GM23338 (cell line): ENCODE data around the gene SMG1. TPM values are rescaled to one million over a fixed set of nuclear protein-coding genes. Genes with fewer than 3 reads are reported as not detected.

Experiments
- ATAC-seq: fragments of 200-7000 bp; cut with Tn5 transposase; 3 replicates; pipeline ENCODE4 v1.9.1; 2020
- DNase-seq: peaks from one replicate; pipeline ENCODE4 v3.0.0-alpha.2; 2015; ENCODE audit warnings: low spot score
- H2AFZ ChIP-seq: fragments of 200-600 bp; sonication (generic); 2 replicates; pipeline ENCODE4 v1.8.0; 2016; ENCODE audit warnings: antibody characterized with exemption, mild to moderate bottlenecking, moderate library complexity
- H3F3A ChIP-seq: fragments of 200-600 bp; sonication (generic); replicated peaks from 2 replicates; pipeline ENCODE4 v1.8.0; 2017; ENCODE audit warnings: antibody characterized with exemption, mixed run types, low read depth
- H3K27ac ChIP-seq: fragments of 200-600 bp; sonication (generic); 2 replicates; pipeline ENCODE4 v1.6.1; 2016; ENCODE audit warnings: low read depth
- H3K27me3 ChIP-seq: fragments of 200-600 bp; sonication (generic); 2 replicates; pipeline ENCODE4 v1.8.0; 2016; ENCODE audit warnings: mild to moderate bottlenecking, mixed run types, moderate library complexity; ENCODE audit not compliant: insufficient read depth
- H3K36me3 ChIP-seq: fragments of 200-600 bp; sonication (generic); 2 replicates; pipeline ENCODE4 v1.8.0; 2016; ENCODE audit warnings: mild to moderate bottlenecking; ENCODE audit not compliant: insufficient read depth
- H3K4me1 ChIP-seq: fragments of 200-600 bp; sonication (generic); 2 replicates; pipeline ENCODE4 v1.8.0; 2016; ENCODE audit warnings: mild to moderate bottlenecking, moderate library complexity; ENCODE audit not compliant: insufficient read depth
- H3K4me2 ChIP-seq: fragments of 200-600 bp; sonication (generic); 2 replicates; pipeline ENCODE4 v1.7.1; 2017; ENCODE audit warnings: mixed run types
- H3K4me3 ChIP-seq: fragments of 200-600 bp; sonication (generic); 2 replicates; pipeline ENCODE4 v1.6.1; 2016; ENCODE audit warnings: mixed run types
- H3K79me2 ChIP-seq: fragments of 200-600 bp; sonication (generic); replicated peaks from 2 replicates; pipeline ENCODE4 v1.8.0; 2017; ENCODE audit warnings: mild to moderate bottlenecking; ENCODE audit not compliant: insufficient read depth
- H3K9me2 ChIP-seq: fragments of 200-600 bp; sonication (generic); 2 replicates; pipeline ENCODE4 v1.8.0; 2017; ENCODE audit not compliant: insufficient read depth
- H4K20me1 ChIP-seq: fragments of 200-600 bp; sonication (generic); replicated peaks from 2 replicates; pipeline ENCODE4 v1.8.0; 2017; ENCODE audit warnings: mild to moderate bottlenecking; ENCODE audit not compliant: insufficient read depth
- H3K27ac Mint-ChIP-seq: 2 replicates; pipeline ENCODE4 v1.8.0; 2020; ENCODE audit warnings: inconsistent platforms, mild to moderate bottlenecking, moderate library complexity, mixed read lengths
- H3K27me3 Mint-ChIP-seq: 3 replicates; pipeline ENCODE4 v1.8.0; 2022; ENCODE audit warnings: low read depth, mild to moderate bottlenecking, moderate library complexity, mixed read lengths, inconsistent platforms; ENCODE audit not compliant: insufficient read depth, poor library complexity
- H3K36me3 Mint-ChIP-seq: 3 replicates; pipeline ENCODE4 v1.8.0; 2021; ENCODE audit warnings: low read depth, mild to moderate bottlenecking, inconsistent platforms, moderate library complexity, mixed read lengths
- H3K4me1 Mint-ChIP-seq: 3 replicates; pipeline ENCODE4 v1.8.0; 2020; ENCODE audit warnings: mild to moderate bottlenecking, inconsistent platforms, mixed read lengths
- H3K4me3 Mint-ChIP-seq: 3 replicates; pipeline ENCODE4 v1.8.0; 2021; ENCODE audit warnings: moderate library complexity, mild to moderate bottlenecking, inconsistent platforms, mixed read lengths
- H3K9me3 Mint-ChIP-seq: 3 replicates; pipeline ENCODE4 v1.8.0; 2020; ENCODE audit warnings: moderate library complexity, mild to moderate bottlenecking, inconsistent platforms, mixed read lengths
- CREB1 ChIP-seq: fragments of 250-450 bp; sonication (Bioruptor Pico); IDR thresholded peaks from 2 replicates; pipeline ENCODE4 v1.5.0; 2020; ENCODE audit warnings: low read depth, mild to moderate bottlenecking, moderate library complexity
- JUNB ChIP-seq: IDR thresholded peaks from one replicate; pipeline ENCODE4 v1.6.1; 2016; ENCODE audit warnings: antibody characterized with exemption; ENCODE audit not compliant: unreplicated experiment
- POLR2AphosphoS5 ChIP-seq: IDR thresholded peaks from 2 replicates; pipeline ENCODE4 v1.6.1; 2016; ENCODE audit warnings: antibody characterized with exemption, low read depth
- STAT1 ChIP-seq: IDR thresholded peaks from one replicate; pipeline ENCODE4 v1.6.1; 2016; ENCODE audit warnings: antibody characterized with exemption; ENCODE audit not compliant: unreplicated experiment
- ZNF114 ChIP-seq: fragments of 250-450 bp; sonication (Bioruptor Pico); IDR thresholded peaks from 2 replicates; pipeline ENCODE4 v1.5.0; 2020; ENCODE audit warnings: mild to moderate bottlenecking, moderate library complexity
- ZNF331 ChIP-seq: fragments of 250-450 bp; sonication (Bioruptor Pico); IDR thresholded peaks from 2 replicates; pipeline ENCODE4 v1.5.0; 2020; ENCODE audit warnings: low read depth, mild to moderate bottlenecking, moderate library complexity
- polyA plus RNA-seq: library from polyadenylated mRNA; unstranded; fragments of >200 nt; fragmentation: Nextera tagmentation; extraction: Ambion mirVana; gene quantifications from 2 replicates; pipeline ENCODE4 v1.2.1, GENCODE V29; 2016
- total RNA-seq: library from RNA; depleted of rRNA; stranded (reverse); fragments of >200 nt; shearing (Covaris generic); gene quantifications from 2 replicates; pipeline ENCODE4 v1.2.3, GENCODE V29; 2014
- TF ChIP-seq, protein P1 (sequence below), 2 experiments: fragments of 200-600 bp in 1 of 2; sonication (generic) in 1 of 2; conservative IDR thresholded peaks; 2 replicates each; pipeline versions ENCODE4 v1.5.1 to v1.6.1; 2016 to 2017; ENCODE audit warnings: antibody characterized with exemption in 2 of 2, low read depth in 2 of 2, mild to moderate bottlenecking in 2 of 2, moderate library complexity in 1 of 2
- TF ChIP-seq, protein P2 (sequence below): IDR thresholded peaks from one replicate; pipeline ENCODE4 v1.6.1; 2018; ENCODE audit warnings: antibody characterized with exemption; ENCODE audit not compliant: unreplicated experiment
- TF ChIP-seq, protein P3 (sequence below): fragments of 250-450 bp; sonication (Bioruptor Pico); IDR thresholded peaks from 2 replicates; pipeline ENCODE4 v1.5.0; 2020; ENCODE audit warnings: mild to moderate bottlenecking, moderate library complexity

SMG1 gene
- total and polyA plus RNA-seq, 2 experiments from 2014 or later, result 18.6 to 119 TPM

DNA sequence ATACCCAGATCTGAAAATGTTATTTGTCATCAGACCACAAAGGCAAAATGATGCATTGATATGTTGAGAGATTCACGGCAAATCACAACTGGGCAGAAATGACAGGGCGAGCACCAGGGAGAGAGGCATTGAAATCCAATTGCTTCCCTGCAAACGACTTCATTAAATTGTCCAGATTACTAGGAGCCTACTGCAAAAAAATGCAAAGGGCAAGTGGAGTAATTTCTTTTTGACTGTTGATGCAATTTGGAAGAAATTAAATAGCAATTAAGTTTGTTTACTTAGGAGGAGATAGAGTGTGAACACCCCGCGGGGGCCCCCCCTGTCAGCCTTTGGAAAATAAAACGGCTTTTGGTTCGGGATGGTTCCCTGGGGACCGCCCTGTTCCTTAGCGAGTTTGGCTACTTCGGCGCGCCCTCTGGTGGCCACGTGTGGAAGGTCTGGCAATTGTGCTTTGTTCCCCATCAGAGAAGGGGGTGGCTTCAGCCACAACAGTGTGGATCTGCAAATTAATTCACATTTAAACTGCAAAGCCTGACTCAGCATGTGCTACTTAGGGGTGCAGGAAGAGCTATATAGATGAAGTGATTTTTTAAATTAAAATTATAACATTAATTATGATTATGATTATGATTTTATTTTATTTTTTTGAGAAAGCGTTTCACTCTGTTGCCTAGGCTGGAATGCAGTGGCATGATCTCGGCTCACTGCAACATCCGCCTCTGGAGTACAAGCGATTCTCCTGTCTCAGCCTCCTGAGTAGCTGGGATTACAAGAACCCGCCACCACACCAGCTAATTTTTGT, 43.0 kb upstream of the SMG1 start:
- peaks cover 7% of the 10 kb centered on the region; the same call in 2 of the 3 replicates for H3K4me1 Mint-ChIP-seq
- Histone ChIP-seq H3K4me3 (peak overlapping the region; percentile 42), H3F3A (no peaks in the 10 kb centered on the region), H2AFZ (peak overlapping the region; percentile 91), H3K27ac (no peak overlapping the region), H3K36me3 (no peaks in the 10 kb centered on the region), H3K27me3 (no peaks in the 10 kb centered on the region), H3K4me1 (peaks cover 6% of the 10 kb centered on the region; the same call in 1 of the 2 replicates), H3K9me2 (no peaks in the 10 kb centered on the region), H3K4me2 (peak overlapping the region; percentile 68), H4K20me1 (no peaks in the 10 kb centered on the region), H3K79me2 (no peaks in the 10 kb centered on the region)
- H3K4me3 Mint-ChIP-seq, result peak overlapping the region; percentile 44
- H3K36me3 Mint-ChIP-seq, result no peaks in the 10 kb centered on the region
- no peaks in the 10 kb centered on the region for H3K9me3 Mint-ChIP-seq
- ATAC-seq (peak; percentile 99), DNase-seq (peak; percentile 89)
- H3K27me3 Mint-ChIP-seq, result peaks cover 5% of the 10 kb centered on the region
- TF ChIP-seq, protein P1, sequence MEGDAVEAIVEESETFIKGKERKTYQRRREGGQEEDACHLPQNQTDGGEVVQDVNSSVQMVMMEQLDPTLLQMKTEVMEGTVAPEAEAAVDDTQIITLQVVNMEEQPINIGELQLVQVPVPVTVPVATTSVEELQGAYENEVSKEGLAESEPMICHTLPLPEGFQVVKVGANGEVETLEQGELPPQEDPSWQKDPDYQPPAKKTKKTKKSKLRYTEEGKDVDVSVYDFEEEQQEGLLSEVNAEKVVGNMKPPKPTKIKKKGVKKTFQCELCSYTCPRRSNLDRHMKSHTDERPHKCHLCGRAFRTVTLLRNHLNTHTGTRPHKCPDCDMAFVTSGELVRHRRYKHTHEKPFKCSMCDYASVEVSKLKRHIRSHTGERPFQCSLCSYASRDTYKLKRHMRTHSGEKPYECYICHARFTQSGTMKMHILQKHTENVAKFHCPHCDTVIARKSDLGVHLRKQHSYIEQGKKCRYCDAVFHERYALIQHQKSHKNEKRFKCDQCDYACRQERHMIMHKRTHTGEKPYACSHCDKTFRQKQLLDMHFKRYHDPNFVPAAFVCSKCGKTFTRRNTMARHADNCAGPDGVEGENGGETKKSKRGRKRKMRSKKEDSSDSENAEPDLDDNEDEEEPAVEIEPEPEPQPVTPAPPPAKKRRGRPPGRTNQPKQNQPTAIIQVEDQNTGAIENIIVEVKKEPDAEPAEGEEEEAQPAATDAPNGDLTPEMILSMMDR (conservative IDR thresholded peaks at IDR 0.05; ENCODE audit: low read depth in 2 of 2), result peak; percentile 93 to 95
- TF ChIP-seq CREB1 (CRISPR knock-in tag), result no peak
- no peak overlapping the region for H3K27ac Mint-ChIP-seq

DNA sequence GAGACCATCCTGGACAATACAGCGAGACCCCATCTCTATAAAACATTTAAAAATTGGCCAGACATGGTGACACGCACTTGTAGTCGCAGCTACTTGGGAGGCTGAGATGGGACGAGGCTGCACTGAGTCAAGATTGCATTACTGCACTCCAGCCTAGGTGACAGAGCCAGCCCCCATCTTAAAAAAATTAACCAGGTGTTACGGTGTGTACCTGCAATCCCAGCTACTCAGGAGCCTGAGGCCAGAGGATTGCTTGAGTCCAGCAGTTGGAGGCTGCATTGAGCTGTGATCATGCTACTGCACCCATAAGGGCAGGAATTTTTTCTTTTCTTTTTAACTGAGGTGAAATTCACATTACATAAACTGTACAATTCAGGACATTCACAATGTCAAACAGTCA, 40.6 kb upstream of the SMG1 start:
- peaks cover 7% of the 10 kb centered on the region; the same call in 2 of the 3 replicates for H3K4me1 Mint-ChIP-seq
- Histone ChIP-seq H3K4me2 (no peak overlapping the region), H4K20me1 (no peaks in the 10 kb centered on the region), H3K4me3 (no peak overlapping the region), H3K36me3 (no peaks in the 10 kb centered on the region), H2AFZ (no peak overlapping the region), H3K9me2 (no peaks in the 10 kb centered on the region), H3K4me1 (peaks cover 6% of the 10 kb centered on the region; the same call in 1 of the 2 replicates), H3F3A (no peaks in the 10 kb centered on the region), H3K27me3 (no peaks in the 10 kb centered on the region), H3K27ac (no peak overlapping the region), H3K79me2 (no peaks in the 10 kb centered on the region)
- H3K36me3 Mint-ChIP-seq, result no peaks in the 10 kb centered on the region
- no peak overlapping the region for H3K4me3 Mint-ChIP-seq
- H3K27me3 Mint-ChIP-seq, result peaks cover 6% of the 10 kb centered on the region
- H3K9me3 Mint-ChIP-seq, result no peaks in the 10 kb centered on the region
- no peak for DNase-seq
- no peak for ATAC-seq
- H3K27ac Mint-ChIP-seq, result no peak overlapping the region
- TF ChIP-seq, protein P2, sequence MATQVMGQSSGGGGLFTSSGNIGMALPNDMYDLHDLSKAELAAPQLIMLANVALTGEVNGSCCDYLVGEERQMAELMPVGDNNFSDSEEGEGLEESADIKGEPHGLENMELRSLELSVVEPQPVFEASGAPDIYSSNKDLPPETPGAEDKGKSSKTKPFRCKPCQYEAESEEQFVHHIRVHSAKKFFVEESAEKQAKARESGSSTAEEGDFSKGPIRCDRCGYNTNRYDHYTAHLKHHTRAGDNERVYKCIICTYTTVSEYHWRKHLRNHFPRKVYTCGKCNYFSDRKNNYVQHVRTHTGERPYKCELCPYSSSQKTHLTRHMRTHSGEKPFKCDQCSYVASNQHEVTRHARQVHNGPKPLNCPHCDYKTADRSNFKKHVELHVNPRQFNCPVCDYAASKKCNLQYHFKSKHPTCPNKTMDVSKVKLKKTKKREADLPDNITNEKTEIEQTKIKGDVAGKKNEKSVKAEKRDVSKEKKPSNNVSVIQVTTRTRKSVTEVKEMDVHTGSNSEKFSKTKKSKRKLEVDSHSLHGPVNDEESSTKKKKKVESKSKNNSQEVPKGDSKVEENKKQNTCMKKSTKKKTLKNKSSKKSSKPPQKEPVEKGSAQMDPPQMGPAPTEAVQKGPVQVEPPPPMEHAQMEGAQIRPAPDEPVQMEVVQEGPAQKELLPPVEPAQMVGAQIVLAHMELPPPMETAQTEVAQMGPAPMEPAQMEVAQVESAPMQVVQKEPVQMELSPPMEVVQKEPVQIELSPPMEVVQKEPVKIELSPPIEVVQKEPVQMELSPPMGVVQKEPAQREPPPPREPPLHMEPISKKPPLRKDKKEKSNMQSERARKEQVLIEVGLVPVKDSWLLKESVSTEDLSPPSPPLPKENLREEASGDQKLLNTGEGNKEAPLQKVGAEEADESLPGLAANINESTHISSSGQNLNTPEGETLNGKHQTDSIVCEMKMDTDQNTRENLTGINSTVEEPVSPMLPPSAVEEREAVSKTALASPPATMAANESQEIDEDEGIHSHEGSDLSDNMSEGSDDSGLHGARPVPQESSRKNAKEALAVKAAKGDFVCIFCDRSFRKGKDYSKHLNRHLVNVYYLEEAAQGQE, result no peak
- TF ChIP-seq CREB1 (CRISPR knock-in tag), result no peak
- TF ChIP-seq, protein P3, sequence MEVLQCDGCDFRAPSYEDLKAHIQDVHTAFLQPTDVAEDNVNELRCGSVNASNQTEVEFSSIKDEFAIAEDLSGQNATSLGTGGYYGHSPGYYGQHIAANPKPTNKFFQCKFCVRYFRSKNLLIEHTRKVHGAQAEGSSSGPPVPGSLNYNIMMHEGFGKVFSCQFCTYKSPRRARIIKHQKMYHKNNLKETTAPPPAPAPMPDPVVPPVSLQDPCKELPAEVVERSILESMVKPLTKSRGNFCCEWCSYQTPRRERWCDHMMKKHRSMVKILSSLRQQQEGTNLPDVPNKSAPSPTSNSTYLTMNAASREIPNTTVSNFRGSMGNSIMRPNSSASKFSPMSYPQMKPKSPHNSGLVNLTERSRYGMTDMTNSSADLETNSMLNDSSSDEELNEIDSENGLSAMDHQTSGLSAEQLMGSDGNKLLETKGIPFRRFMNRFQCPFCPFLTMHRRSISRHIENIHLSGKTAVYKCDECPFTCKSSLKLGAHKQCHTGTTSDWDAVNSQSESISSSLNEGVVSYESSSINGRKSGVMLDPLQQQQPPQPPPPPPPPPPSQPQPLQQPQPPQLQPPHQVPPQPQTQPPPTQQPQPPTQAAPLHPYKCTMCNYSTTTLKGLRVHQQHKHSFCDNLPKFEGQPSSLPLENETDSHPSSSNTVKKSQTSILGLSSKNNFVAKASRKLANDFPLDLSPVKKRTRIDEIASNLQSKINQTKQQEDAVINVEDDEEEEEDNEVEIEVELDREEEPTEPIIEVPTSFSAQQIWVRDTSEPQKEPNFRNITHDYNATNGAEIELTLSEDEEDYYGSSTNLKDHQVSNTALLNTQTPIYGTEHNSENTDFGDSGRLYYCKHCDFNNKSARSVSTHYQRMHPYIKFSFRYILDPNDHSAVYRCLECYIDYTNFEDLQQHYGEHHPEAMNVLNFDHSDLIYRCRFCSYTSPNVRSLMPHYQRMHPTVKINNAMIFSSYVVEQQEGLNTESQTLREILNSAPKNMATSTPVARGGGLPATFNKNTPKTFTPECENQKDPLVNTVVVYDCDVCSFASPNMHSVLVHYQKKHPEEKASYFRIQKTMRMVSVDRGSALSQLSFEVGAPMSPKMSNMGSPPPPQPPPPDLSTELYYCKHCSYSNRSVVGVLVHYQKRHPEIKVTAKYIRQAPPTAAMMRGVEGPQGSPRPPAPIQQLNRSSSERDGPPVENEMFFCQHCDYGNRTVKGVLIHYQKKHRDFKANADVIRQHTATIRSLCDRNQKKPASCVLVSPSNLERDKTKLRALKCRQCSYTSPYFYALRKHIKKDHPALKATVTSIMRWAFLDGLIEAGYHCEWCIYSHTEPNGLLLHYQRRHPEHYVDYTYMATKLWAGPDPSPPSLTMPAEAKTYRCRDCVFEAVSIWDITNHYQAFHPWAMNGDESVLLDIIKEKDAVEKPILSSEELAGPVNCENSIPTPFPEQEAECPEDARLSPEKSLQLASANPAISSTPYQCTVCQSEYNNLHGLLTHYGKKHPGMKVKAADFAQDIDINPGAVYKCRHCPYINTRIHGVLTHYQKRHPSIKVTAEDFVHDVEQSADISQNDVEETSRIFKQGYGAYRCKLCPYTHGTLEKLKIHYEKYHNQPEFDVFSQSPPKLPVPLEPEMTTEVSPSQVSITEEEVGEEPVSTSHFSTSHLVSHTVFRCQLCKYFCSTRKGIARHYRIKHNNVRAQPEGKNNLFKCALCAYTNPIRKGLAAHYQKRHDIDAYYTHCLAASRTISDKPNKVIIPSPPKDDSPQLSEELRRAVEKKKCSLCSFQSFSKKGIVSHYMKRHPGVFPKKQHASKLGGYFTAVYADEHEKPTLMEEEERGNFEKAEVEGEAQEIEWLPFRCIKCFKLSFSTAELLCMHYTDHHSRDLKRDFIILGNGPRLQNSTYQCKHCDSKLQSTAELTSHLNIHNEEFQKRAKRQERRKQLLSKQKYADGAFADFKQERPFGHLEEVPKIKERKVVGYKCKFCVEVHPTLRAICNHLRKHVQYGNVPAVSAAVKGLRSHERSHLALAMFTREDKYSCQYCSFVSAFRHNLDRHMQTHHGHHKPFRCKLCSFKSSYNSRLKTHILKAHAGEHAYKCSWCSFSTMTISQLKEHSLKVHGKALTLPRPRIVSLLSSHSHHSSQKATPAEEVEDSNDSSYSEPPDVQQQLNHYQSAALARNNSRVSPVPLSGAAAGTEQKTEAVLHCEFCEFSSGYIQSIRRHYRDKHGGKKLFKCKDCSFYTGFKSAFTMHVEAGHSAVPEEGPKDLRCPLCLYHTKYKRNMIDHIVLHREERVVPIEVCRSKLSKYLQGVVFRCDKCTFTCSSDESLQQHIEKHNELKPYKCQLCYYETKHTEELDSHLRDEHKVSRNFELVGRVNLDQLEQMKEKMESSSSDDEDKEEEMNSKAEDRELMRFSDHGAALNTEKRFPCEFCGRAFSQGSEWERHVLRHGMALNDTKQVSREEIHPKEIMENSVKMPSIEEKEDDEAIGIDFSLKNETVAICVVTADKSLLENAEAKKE (CRISPR knock-in tag), result no peak
- no peak for TF ChIP-seq POLR2AphosphoS5
- TF ChIP-seq ZNF114, result no peak
- TF ChIP-seq JUNB, result no peak
- TF ChIP-seq STAT1, result no peak
- no peak for TF ChIP-seq ZNF331 (CRISPR knock-in tag)
